ENCODE results near the gene BCAS1.

GRCh38 chr20:54020868-54021267 lies 49.5 kb downstream of the BCAS1 start:
- TF ChIP-seq POLR2AphosphoS5 (IDR thresholded peaks at IDR 0.05; ENCODE audit: low read depth, low read length) (no peak), CTCF (IDR thresholded peaks at IDR 0.05) (no peak)

Measured in Panc1 (cell line).